Measurements from ENCODE around the gene ASB4.

Gene ASB4

DNA sequence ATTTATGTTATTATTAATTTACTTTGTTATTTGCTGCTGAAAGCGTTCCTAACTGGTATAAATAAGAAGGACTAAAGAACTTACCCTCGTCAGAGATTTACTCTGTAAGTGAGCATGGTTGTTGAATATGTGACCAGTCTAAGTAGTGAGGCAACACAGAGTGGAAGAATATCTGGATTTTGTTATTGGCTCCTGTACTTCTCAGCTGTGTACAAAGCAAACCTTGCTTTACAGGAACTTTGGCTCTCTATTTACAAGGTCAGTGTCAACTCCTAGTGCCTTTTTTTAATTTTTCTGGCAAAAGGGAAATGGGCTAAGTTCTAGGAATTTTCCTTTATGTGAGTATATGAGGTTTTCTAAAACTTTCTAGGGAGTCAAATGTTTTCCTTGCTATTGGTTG is 74.9 kb downstream of the ASB4 start:
- DNase-seq, result no peak

DNA sequence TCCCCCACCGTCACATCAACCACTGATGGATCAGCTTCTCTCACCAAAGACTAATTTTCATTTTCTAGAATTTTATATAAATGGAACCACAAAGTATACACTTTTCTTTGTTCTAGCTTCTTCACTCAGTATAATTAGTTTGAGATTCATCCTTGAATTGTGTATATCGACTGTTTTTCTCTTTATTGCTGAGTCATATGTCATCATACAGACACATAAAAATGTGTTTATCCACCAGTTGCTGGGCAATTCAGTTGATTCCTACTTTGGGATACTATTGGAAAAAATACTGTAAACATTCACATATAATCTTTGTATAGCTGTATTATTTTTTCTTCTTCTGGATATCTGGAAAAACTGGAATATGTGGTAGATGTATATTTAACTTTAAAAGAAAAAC is 84.0 kb downstream of the ASB4 start:
- no peak for DNase-seq

DNA sequence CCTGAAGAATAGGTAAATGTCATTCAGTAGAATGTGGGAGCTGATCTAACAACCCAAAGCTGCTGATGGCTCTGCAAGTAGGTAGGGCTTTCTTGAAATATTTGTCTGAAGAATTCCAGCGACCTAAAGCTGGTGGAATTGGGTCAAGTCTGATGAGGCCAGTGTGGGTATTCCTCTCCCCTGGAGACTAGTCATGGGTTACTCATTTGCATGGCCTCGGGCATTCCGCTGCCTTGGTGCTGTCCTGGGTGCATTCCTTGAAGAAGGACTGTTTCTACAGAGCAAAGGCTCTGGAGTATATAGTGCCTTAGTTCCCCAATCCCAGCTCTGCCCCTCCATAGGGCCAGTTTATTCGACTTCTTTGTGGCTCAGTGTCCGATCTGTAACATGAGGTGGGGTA is 91.4 kb downstream of the ASB4 start:
- DNase-seq, result no peak

DNA sequence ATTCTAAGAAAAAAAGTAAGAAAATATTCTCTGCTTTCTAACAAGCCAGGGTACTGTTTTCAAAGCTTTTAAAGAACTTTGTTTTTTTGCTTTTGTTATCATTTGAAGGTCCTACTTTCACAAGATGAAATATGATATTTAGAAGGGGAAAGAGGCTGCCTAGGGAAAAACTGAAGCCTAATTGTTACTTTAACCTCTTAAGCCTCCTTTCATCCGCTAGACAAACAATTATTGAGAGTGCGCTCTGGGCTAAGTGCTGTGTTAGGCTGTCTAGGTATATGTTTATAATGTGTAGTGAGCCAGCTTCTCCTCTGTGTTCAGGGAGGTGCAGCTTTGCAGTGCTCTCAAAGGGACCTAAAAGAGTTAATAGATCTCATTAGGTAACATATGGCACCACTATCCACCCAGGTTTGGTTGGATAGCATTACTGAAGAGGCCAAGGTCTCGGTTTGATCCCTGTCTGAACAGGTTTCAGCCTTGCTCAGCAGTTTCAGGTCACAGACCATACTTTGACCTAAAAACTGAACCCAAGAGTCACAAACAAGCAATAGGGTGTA is 92.6 kb downstream of the ASB4 start:
- no peak for DNase-seq

DNA sequence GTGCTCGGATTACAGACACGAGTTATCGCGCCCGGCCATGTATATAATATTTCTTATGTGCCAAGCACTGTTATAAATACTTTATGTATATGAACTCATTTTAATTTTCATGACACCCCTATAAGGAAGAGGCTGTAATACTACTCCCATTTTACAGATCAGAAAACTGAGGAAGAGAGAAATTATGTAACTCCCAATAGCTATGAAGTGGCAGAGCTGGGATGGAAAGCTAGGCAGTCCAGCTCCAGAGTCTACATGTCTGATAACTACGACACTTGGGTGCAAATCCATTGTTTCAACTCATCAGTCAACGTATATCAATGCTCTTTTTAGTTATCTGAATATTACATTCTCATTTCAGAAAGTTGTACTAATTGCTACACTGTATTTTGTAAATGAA is 93.6 kb downstream of the ASB4 start:
- no peak for DNase-seq

DNA sequence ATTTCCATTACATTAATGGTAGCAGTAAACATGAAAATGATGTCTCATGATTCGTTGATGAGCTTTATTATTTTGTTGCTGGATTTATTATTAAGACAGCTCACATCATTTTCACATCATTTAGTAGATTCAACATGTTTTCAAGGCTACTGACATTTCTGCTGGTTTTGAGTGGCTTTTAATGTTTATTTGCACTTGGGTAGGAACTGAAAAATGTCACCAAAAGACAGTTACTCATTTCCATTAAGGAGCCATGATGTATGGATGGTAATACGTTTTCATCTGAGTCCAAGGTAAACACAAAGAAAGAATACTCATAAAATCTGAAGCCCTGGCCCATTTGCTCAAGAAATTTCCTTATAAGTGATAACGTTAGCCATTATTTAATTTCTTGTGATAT is 95.7 kb downstream of the ASB4 start:
- DNase-seq, result no peak

DNA sequence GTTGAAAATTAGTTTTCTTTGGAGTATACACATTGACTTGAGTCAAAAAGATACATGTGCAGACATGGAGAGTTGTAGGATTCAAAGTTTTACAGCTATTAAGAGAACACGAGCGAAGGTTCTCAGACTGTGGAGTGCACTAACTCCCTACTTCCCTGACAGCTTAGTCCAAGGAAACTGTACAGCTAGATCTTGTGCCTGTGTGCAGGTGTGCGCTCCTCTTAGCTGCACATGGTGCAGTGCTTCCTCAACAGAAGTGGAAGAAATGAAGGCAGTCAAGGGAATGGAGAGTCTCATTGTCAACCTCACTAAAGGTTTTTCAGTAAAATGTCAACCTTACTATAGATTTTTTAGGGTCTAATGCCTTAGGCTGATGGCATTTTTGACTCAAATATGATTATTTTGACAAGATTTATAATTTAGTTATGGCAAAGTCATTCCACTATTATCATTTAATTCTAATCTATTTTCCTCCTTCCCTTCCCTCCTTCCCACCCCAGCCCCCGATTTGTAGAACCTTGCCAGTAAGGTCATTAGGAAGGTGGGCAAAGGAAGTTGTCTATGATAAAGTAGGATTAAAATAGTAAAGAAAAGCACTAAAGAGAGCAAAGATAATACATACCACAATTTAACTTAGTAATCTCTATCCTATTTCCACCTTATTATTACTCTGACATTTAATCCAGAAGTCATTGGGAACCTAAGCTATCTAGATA is 97.0 kb downstream of the ASB4 start:
- DNase-seq, result no peak

DNA sequence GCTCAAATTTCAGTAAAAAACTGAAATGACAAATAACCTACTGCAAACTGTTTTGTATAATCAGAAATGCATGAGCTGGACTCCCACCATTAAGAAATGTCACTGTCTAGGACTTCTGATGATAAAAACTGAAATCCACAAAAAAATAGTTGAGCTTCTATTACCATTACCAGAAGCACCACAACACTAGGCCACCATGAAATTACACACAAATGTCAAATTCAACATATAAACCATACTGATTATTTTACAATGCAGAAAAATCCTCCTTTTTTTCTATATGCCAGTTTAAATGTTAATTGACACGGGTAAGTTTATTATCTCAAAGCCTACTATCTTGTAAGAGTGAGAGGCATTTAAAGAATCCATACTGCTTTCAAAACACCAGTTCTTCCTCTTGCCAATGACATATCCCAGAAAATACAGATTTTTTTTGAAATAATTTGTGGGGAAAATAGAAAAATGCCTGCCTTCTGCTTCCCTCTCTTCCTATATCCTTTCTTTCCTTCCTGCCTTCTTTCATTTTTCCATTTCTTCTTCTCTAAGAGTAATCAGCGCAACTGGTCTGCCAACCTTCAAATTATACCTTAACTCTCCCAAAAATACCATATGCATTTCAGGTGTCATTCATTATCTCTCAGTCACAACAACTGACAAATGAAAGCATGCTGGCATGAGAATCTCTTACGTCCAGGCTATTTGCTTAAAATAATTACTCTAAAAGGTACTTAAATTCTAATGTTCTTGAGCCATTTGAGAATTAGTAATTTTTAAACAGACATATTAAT is 98.3 kb downstream of the ASB4 start:
- no peak for DNase-seq

DNA sequence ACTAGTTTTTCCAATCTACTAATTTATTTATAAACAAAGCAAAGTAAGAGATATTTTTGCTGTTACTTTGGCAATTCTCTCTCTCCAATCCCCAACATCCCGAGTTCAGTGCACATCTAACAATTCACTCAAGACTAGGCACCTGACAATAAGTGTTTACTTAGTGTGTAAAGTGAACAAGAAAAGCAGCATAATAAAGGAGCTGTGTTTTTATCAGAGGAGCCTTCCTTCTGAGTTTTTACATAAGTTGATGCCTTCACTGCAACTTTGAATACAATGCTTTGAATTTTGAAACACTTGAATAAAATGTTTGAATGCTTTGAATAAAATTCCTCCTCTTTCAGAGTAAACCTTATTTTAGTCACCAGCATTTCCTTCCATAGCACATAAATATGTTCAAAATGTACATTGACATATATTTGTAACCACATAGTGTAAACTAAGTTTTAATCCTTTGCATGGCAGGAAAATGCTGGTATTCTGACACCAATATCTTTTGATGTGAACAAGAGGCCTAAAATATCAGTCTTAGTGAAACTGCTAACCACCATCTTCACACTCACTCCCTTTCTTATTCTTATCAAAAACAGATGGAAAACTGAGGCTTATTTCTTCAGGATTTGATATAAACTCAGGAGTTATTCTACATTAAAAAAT is 99.2 kb downstream of the ASB4 start:
- no peak for DNase-seq

DNA sequence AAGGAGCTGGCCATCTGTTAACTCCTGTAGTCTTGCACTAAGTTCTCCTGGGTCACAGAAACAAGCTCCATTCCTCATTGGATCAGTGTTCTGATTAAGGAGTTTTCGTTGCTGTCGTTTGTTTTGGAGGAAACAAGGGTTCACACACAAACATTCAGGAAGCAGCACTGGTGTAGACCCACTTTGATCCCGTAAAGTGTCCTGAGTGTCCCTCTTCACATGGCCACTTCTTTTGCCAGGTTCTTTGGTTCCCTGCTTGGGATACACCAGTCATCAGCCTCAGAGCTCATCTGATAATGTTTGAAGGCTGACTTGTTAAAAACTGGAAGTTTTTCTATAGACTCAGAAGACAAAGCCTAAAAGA is 99.7 kb downstream of the ASB4 start:
- DNase-seq, result no peak

DNA sequence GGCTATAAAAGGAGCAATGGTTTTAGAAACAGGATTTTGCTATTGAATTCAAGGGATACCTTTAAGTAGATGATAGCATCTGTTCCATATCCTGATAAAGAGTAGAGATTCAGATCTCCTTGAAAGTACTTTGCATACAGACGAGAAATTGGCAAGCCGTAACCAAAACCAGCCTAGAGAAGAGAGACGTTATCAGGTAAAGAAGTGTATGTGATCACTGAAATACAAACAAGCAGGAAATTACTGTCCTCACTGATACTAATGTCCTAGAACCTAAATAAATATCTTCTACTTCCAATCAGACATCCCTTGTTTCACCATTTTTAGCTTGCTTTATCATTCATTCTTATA is 101.2 kb downstream of the ASB4 start:
- DNase-seq, result no peak

DNA sequence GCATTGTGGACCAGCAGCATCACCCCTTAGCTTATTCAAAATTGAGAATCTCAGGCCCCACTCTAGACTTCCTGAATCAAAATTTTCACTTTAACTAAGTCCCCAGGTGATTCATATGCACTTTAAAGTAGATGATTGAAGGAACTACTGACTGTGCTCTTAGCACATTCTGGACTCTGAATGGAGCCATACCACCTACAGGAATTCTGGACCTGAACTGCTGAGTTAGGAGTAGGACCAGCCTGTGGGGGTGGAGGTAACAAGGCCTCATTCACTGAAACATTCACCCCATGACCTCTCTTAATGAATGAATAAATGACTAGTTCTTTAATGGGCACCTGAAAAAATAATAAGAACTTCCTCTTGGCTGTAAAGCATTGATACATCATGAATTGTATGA is 103.3 kb downstream of the ASB4 start:
- DNase-seq, result no peak

DNA sequence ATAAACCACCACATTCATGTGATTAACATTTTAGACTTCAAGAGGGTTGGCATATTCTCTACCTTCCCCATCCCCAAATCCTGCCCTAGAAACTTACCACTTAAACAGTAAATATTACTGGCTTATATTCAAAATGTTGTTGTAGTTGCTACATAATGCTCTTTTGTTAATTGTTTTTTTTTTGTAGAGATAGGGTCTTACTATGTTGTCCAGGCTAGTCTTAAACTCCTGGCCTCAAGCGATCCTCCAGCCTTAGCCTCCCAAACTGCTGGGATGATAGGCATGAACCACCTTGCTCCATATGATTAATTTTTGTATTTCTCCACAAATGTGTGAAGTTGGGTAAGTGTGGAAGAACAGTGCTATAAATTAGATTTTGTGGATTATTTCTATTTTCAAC is 104.0 kb downstream of the ASB4 start:
- DNase-seq, result no peak
